ENCODE data around the gene KIF21A. TPM values are rescaled to one million over a fixed set of nuclear protein-coding genes. Genes with fewer than 3 reads are reported as not detected.

KIF21A gene
- total and polyA plus RNA-seq, 2 donors (not counting 3 experiments of a cell fraction or from before 2014, with no cell fraction given), result 1.8 to 10.1 TPM

GRCh38 chr12:39393179-39393578, 49.7 kb downstream of the KIF21A start:
- Histone ChIP-seq H3K79me2 (ENCODE audit: control insufficient read depth, insufficient read depth, low read length) (no peaks in the 10 kb centered on the region), H3K9ac (replicated peaks; ENCODE audit: extremely low read depth, insufficient read depth, low read length) (no peak overlapping the region), H3K27ac (ENCODE audit: insufficient read depth, low read depth, low read length) (no peak overlapping the region), H3K4me3 (replicated peaks in 1 of 3; ENCODE audit: insufficient read depth in 1 of 3, low read depth in 1 of 3, low read length in 3 of 3) (no peak overlapping the region), H3K9me3 (replicated peaks; ENCODE audit: control insufficient read depth, insufficient read depth, low read length) (no peaks in the 10 kb centered on the region), H3K4me2 (ENCODE audit: insufficient read depth, low read length) (no peak overlapping the region), H3K4me1 (ENCODE audit: control insufficient read depth, extremely low read depth, insufficient read depth, low read length) (no peaks in the 10 kb centered on the region), H3K36me3 (ENCODE audit: control insufficient read depth in 2 of 2, extremely low read depth in 1 of 2, insufficient read depth in 2 of 2, low read length in 2 of 2) (no peaks in the 10 kb centered on the region), H4K20me1 (replicated peaks; ENCODE audit: control insufficient read depth, extremely low read depth, insufficient read depth, low read length) (no peaks in the 10 kb centered on the region), H3K27me3 (ENCODE audit: control insufficient read depth in 2 of 2, insufficient read depth in 2 of 2, low read length in 2 of 2) (no peaks in the 10 kb centered on the region), H2AFZ (ENCODE audit: low read depth, low read length) (no peak overlapping the region), H3K9me1 (replicated peaks; ENCODE audit: control insufficient read depth, extremely low read depth, insufficient read depth, low read length) (no peaks in the 10 kb centered on the region)
- DNase-seq (ENCODE audit: low read depth, low spot score), result no peak
- dilution Hi-C loops (cut with MboI; ENCODE audit: extremely low pct_ligation_motif_present, low sequenced_read_pairs), result no loop called here
- intact Hi-C loops (cut with micrococcal nuclease), result no loop called here
- BruUV-seq (replicated peaks), result no TSS peak
- POLR2A ChIA-PET, result no interaction called here
- no peak for FAIRE-seq
- TF ChIP-seq CTCF (IDR thresholded peaks at IDR 0.05; ENCODE audit: extremely low read depth in 1 of 2, insufficient read depth in 1 of 2, low read depth in 1 of 2, low read length in 2 of 2), result no peak
- no peak for TF ChIP-seq POLR2A (IDR thresholded peaks at IDR 0.05; ENCODE audit: low read depth, low read length)
- no peak for TF ChIP-seq MYC (IDR thresholded peaks at IDR 0.05; ENCODE audit: low read depth, low read length)
- TF ChIP-seq MAX (IDR thresholded peaks at IDR 0.05; ENCODE audit: insufficient read depth, insufficient read length), result no peak
- no peak for TF ChIP-seq POLR2AphosphoS5 (IDR thresholded peaks at IDR 0.05; ENCODE audit: insufficient read depth, low read depth, low read length)
- no peak for TF ChIP-seq FOS (IDR thresholded peaks at IDR 0.05; ENCODE audit: borderline replicate concordance, insufficient read depth, low read length)
- TF ChIP-seq JUN (IDR thresholded peaks at IDR 0.05; ENCODE audit: borderline replicate concordance, insufficient read depth, insufficient read length, low read depth), result no peak
- no peak for TF ChIP-seq GATA2 (IDR thresholded peaks at IDR 0.05; ENCODE audit: insufficient read depth, insufficient read length, low read depth, low read length)
- no peak for TF ChIP-seq EZH2 (IDR thresholded peaks at IDR 0.05; ENCODE audit: borderline replicate concordance, low read depth, low read length, severe bottlenecking)
- CTCF ChIA-PET, result no interaction called here

Measured in endothelial cell of umbilical vein (primary cell).